Measurements from ENCODE around the gene FKBP2. TPM values are rescaled to one million over a fixed set of nuclear protein-coding genes. Genes with fewer than 3 reads are reported as not detected.

FKBP2 gene
- total and polyA plus RNA-seq, 2 of the 13 experiments (the other 11 are each of a cell fraction or from before 2014, with no cell fraction given), result 30.1 to 53.3 TPM

GRCh38 chr11:64225608-64226506 lies 15.0 kb upstream of the FKBP2 start, which contains the start of the genes NUDT22 and TRPT1 (continued):
- TF ChIP-seq, protein P1, sequence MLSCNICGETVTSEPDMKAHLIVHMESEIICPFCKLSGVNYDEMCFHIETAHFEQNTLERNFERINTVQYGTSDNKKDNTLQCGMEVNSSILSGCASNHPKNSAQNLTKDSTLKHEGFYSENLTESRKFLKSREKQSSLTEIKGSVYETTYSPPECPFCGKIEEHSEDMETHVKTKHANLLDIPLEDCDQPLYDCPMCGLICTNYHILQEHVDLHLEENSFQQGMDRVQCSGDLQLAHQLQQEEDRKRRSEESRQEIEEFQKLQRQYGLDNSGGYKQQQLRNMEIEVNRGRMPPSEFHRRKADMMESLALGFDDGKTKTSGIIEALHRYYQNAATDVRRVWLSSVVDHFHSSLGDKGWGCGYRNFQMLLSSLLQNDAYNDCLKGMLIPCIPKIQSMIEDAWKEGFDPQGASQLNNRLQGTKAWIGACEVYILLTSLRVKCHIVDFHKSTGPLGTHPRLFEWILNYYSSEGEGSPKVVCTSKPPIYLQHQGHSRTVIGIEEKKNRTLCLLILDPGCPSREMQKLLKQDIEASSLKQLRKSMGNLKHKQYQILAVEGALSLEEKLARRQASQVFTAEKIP (CRISPR knock-in tag; IDR thresholded peaks at IDR 0.05; ENCODE audit: borderline replicate concordance), result no peak
- peak; percentile 19 for TF ChIP-seq SKI (IDR thresholded peaks at IDR 0.05; ENCODE audit: partially characterized antibody)
- TF ChIP-seq MTF2 (CRISPR knock-in tag; IDR thresholded peaks at IDR 0.05; ENCODE audit: borderline replicate concordance), result no peak
- no peak for TF ChIP-seq ZBTB1 (CRISPR knock-in tag; IDR thresholded peaks at IDR 0.05; ENCODE audit: borderline replicate concordance)
- no peak for TF ChIP-seq TFE3 (CRISPR knock-in tag; IDR thresholded peaks at IDR 0.05)
- TF ChIP-seq, protein P2, sequence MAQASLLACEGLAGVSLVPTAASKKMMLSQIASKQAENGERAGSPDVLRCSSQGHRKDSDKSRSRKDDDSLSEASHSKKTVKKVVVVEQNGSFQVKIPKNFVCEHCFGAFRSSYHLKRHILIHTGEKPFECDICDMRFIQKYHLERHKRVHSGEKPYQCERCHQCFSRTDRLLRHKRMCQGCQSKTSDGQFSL (CRISPR knock-in tag; IDR thresholded peaks at IDR 0.05), result no peak
- 0 out of 2 replicates have a peak, but pooled peaks have one; percentile 29 for TF ChIP-seq ZNF256 (CRISPR knock-in tag; conservative IDR thresholded peaks at IDR 0.05)
- TF ChIP-seq ZBTB26 (CRISPR knock-in tag; IDR thresholded peaks at IDR 0.05; ENCODE audit: borderline replicate concordance), result no peak
- TF ChIP-seq, protein P3, sequence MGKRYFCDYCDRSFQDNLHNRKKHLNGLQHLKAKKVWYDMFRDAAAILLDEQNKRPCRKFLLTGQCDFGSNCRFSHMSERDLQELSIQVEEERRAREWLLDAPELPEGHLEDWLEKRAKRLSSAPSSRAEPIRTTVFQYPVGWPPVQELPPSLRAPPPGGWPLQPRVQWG (CRISPR knock-in tag; IDR thresholded peaks at IDR 0.05; ENCODE audit: borderline replicate concordance, low read depth), result no peak
- TF ChIP-seq RAD51 (IDR thresholded peaks at IDR 0.05; ENCODE audit: borderline replicate concordance), result no peak
- TF ChIP-seq ZNF891 (CRISPR knock-in tag; IDR thresholded peaks at IDR 0.05), result peak; percentile 4; the same call in 1 of the 2 replicates
- peak; percentile 35; the same call in 1 of the 2 replicates for TF ChIP-seq ZNF121 (CRISPR knock-in tag; IDR thresholded peaks at IDR 0.05)
- TF ChIP-seq ZNF558 (CRISPR knock-in tag; IDR thresholded peaks at IDR 0.05; ENCODE audit: borderline replicate concordance), result peak; percentile 61; the same call in 1 of the 2 replicates
- no peak for TF ChIP-seq ZNF329 (CRISPR knock-in tag; IDR thresholded peaks at IDR 0.05; ENCODE audit: low read depth)
- TF ChIP-seq, protein P4, sequence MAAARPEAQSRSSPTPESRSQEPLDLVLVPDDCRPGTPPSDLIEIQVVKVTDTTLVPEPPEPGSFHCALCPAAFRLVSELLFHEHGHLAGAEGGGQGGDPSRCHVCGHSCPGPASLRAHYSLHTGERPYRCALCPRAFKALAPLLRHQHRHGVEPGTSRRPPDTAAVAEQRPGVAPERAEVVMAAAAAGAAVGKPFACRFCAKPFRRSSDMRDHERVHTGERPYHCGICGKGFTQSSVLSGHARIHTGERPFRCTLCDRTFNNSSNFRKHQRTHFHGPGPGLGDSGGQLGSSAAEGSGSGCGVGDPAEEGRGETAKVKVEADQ (CRISPR knock-in tag; IDR thresholded peaks at IDR 0.05; ENCODE audit: borderline replicate concordance), result no peak
- no peak for TF ChIP-seq ZFAT (CRISPR knock-in tag; conservative IDR thresholded peaks at IDR 0.05)
- no peak for TF ChIP-seq FOXP1 (IDR thresholded peaks at IDR 0.05)
- no peak for TF ChIP-seq FOXP1 (CRISPR knock-in tag; IDR thresholded peaks at IDR 0.05)
- TF ChIP-seq MED1 (CRISPR knock-in tag; IDR thresholded peaks at IDR 0.05), result peak; percentile 40; the same call in 1 of the 2 replicates
- TF ChIP-seq MLXIP (CRISPR knock-in tag; IDR thresholded peaks at IDR 0.05; ENCODE audit: borderline replicate concordance), result no peak

All from HepG2 (cell line).